Measurements from ENCODE around the gene WDR13. TPM values are rescaled to one million over a fixed set of nuclear protein-coding genes. Genes with fewer than 3 reads are reported as not detected.

The WDR13 gene
- total RNA-seq = 115 TPM

DNA sequence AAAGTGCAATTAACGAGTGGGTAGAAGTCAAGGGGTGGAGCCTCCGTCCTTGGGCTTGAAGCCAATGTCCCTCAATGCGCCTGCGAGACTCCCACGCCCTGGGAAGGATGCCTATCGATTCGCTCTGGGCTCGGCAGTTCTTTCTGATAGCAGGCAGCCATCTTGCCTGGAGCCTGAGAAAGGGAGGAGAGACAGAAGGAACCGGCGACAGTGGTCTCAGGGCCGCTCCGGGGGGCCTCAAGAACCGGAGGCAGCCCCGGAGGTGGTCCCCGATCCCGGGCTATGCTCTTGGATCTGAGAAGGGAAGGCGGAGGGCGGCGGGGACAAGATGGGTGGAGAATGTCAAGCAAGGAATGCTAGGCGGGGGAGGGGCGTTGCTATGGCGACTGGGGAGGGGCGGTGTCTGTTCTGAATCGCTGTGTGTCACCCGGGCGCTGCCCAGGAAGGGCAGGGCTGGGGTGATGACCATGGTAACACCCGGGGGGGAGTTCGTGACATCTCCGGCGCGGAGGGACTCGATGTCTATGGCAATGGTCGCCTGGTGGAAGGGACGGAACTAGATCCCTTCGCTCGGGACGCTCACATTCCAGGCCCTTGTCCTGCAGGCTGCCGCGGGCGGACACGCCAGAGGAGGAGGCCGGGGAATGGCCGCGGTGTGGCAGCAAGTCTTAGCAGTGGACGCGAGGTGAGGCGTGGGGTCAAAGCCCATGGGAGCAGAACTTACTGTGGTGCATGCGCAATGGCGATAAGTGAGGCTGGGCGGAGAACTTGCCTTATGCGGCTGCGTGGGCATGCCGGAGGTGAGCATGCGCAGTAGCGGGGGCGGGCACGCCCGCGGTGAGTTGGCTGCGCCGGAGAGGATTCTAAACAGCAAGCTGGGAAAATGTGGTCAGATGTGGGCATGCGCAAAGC lies at the start of gene WDR13:
Gene WDR13 (plus strand): TSS at position 140 of the 912 bp plus-strand sequence. CDS start 505 bp downstream, at position 645.

DNA sequence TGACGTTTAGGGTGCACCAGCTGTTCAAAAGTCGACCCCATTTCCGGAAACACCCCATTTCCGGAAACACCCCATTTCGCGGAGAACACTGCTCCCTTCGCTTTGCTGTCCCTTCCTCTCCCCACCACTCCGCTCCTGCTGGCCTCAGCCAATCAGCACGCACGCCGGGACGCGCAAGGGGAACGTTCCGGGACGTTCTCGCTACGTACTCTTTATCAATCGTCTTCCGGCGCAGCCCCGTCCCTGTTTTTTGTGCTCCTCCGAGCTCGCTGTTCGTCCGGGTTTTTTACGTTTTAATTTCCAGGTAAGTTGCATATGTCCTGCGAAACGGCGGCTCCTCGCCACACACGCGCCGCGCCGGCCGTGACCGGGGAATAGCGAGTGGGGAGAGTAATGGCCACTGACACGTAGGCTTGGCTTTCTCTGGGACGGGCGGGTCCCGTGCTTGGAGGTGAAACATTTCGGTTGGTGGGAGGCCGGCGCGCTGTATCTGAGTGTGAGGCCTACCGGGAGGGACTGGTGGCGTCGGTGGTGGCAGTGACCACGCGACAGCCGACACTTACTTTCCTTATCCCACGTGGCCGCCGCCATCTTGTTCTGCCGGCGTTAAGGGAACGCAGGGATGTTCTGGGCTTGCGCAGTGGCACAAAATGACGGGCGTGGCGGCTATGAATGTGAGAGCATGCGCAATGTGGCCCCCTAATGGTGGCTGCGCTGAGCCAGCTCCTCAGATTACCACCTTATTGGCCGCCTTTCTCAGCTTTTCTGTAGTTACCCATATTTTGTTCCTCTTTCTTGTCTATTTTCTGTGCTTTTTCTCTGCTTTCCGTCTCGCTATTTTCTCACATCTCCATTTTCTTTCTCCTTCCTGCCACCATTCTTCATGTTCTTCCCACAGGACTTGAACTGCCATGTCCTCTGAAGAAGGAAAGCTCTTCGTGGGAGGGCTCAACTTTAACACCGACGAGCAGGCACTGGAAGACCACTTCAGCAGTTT lies 22.7 kb upstream of the WDR13 start, which contains the start of gene RBM3:
Gene RBM3 (plus strand): TSS at position 215 of the 997 bp plus-strand sequence. CDS start 697 bp downstream, at position 912.

Small RNA genes within 50 kb of the gene (small RNA-seq; reads per million reads assigned to genes)
- not detected for gene MRPL32P1 (ENCODE audit: low replicate concordance)

Other genes starting within 250 kb of the WDR13 start
- not detected for gene SSX3, start 240.8 kb upstream of the WDR13 start, total RNA-seq
- gene SSX4, start 214.0 kb upstream of the WDR13 start, total RNA-seq = not detected
- gene SSX4B, start 185.5 kb upstream of the WDR13 start, total RNA-seq = not detected
- 4.8 TPM for gene SLC38A5, start 127.2 kb upstream of the WDR13 start, total RNA-seq
- gene FTSJ1, start 121.3 kb upstream of the WDR13 start, total RNA-seq = 29.7 TPM
- gene PORCN, start 88.5 kb upstream of the WDR13 start, total RNA-seq = 7.4 TPM
- gene EBP, start 75.7 kb upstream of the WDR13 start, total RNA-seq = 44.4 TPM
- gene TBC1D25, start 57.8 kb upstream of the WDR13 start, total RNA-seq = 8.5 TPM
- gene RBM3, start 23.0 kb upstream of the WDR13 start, total RNA-seq = 138 TPM
- gene WAS, start 86.3 kb downstream of the WDR13 start, total RNA-seq = 6.4 TPM
- 3.7 TPM for gene SUV39H1, start 99.2 kb downstream of the WDR13 start, total RNA-seq
- gene GLOD5, start 164.3 kb downstream of the WDR13 start, total RNA-seq = 0.76 TPM
- gene GATA1, start 189.1 kb downstream of the WDR13 start, total RNA-seq = 0.58 TPM
- gene HDAC6, start 204.6 kb downstream of the WDR13 start, total RNA-seq = 91.3 TPM
- gene ERAS, start 229.0 kb downstream of the WDR13 start, total RNA-seq = not detected
- gene PCSK1N, start 238.1 kb downstream of the WDR13 start, total RNA-seq = 38.5 TPM